ENCODE measurements around the gene PHACTR2. TPM values are rescaled to one million over a fixed set of nuclear protein-coding genes. Genes with fewer than 3 reads are reported as not detected.
"Not testable (repeated sequence)": the region's sequence is repeated elsewhere in the genome, so short reads cannot be mapped to it uniquely, and the experiment has no call there.

PHACTR2 gene
- total RNA-seq, 2 donors from 2014 or later = 42.5 to 46.9 TPM

- no peaks in the 10 kb centered on the region for H3K27me3 ChIP-seq
- TF ChIP-seq CTCF (IDR thresholded peaks at IDR 0.05) = no peak
- no peak overlapping the region for H3K9ac ChIP-seq (ENCODE audit: low read depth in 2 of 2, low read length in 2 of 2)
- H3K4me3 ChIP-seq = no peak overlapping the region
- no peak overlapping the region for H3K27ac ChIP-seq
- no peak for DNase-seq
- peaks cover 3% of the 10 kb centered on the region for H3K36me3 ChIP-seq
- intact Hi-C loops (cut with DNase I) = loop anchor here (10.0 kb wide), 1 partner anchor 260 kb away; no protein-coding TSS in a partner anchor
- no peaks in the 10 kb centered on the region for H3K4me1 ChIP-seq
- H3K9me3 ChIP-seq = no peaks in the 10 kb centered on the region
These were observed 167.3 kb downstream of the PHACTR2 start for GRCh38 chr6:143845033-143845432.

GRCh38 chr6:143851706-143852105 lies 173.9 kb downstream of the PHACTR2 start:
- H3K27me3 ChIP-seq; H3K4me3 ChIP-seq; H3K9me3 ChIP-seq; H3K27ac ChIP-seq; intact Hi-C loops (cut with DNase I); H3K36me3 ChIP-seq; DNase-seq; H3K9ac ChIP-seq (ENCODE audit: low read depth in 2 of 2, low read length in 2 of 2); H3K4me1 ChIP-seq: not testable (repeated sequence)

GRCh38 chr6:143855057-143855456 lies 177.3 kb downstream of the PHACTR2 start:
- H3K36me3 ChIP-seq; H3K4me1 ChIP-seq; H3K9me3 ChIP-seq; intact Hi-C loops (cut with DNase I); H3K27me3 ChIP-seq; DNase-seq; H3K9ac ChIP-seq (ENCODE audit: low read depth in 2 of 2, low read length in 2 of 2); H3K4me3 ChIP-seq; H3K27ac ChIP-seq: not testable (repeated sequence)

- H3K4me3 ChIP-seq; H3K9me3 ChIP-seq; H3K27ac ChIP-seq; H3K9ac ChIP-seq (ENCODE audit: low read depth in 2 of 2, low read length in 2 of 2); H3K27me3 ChIP-seq; intact Hi-C loops (cut with DNase I); H3K4me1 ChIP-seq; H3K36me3 ChIP-seq; DNase-seq: not testable (repeated sequence)
These were observed 179.0 kb downstream of the PHACTR2 start for GRCh38 chr6:143856762-143857161.

GRCh38 chr6:143857651-143858050 lies 179.9 kb downstream of the PHACTR2 start:
- H3K9me3 ChIP-seq = no peaks in the 10 kb centered on the region
- no peaks in the 10 kb centered on the region for H3K27me3 ChIP-seq
- no peaks in the 10 kb centered on the region for H3K4me1 ChIP-seq
- intact Hi-C loops (cut with DNase I) = no loop called here
- no peak overlapping the region for H3K9ac ChIP-seq (ENCODE audit: low read depth in 2 of 2, low read length in 2 of 2)
- H3K4me3 ChIP-seq = no peak overlapping the region
- TF ChIP-seq CTCF (IDR thresholded peaks at IDR 0.05) = no peak
- H3K36me3 ChIP-seq = peaks cover 9% of the 10 kb centered on the region
- no peak for DNase-seq
- no peak overlapping the region for H3K27ac ChIP-seq

GRCh38 chr6:143859891-143860660 lies 182.3 kb downstream of the PHACTR2 start:
- Histone ChIP-seq H3K4me3 (no peak overlapping the region), H3K27ac (no peak overlapping the region), H3K9ac (ENCODE audit: low read depth in 2 of 2, low read length in 2 of 2) (no peak overlapping the region), H3K27me3 (no peaks in the 10 kb centered on the region), H3K4me1 (no peaks in the 10 kb centered on the region), H3K9me3 (no peaks in the 10 kb centered on the region), H3K36me3 (peaks cover 9% of the 10 kb centered on the region)
- intact Hi-C loops (cut with DNase I) = no loop called here
- TF ChIP-seq CTCF (IDR thresholded peaks at IDR 0.05) = no peak
- DNase-seq = no peak

GRCh38 chr6:143863771-143864170 lies 186.0 kb downstream of the PHACTR2 start:
- intact Hi-C loops (cut with DNase I) = no loop called here
- no peak overlapping the region for H3K27ac ChIP-seq
- no peak overlapping the region for H3K4me3 ChIP-seq
- H3K9ac ChIP-seq (ENCODE audit: low read depth in 2 of 2, low read length in 2 of 2) = no peak overlapping the region
- DNase-seq = no peak
- no peak for TF ChIP-seq CTCF (IDR thresholded peaks at IDR 0.05)
- no peaks in the 10 kb centered on the region for H3K27me3 ChIP-seq
- H3K9me3 ChIP-seq = no peaks in the 10 kb centered on the region
- H3K36me3 ChIP-seq = peaks cover 4% of the 10 kb centered on the region
- H3K4me1 ChIP-seq = no peaks in the 10 kb centered on the region
